HG03139 (cell line): ENCODE data around the gene SLC39A12.

Experiments
- ATAC-seq: cut with Tn5 transposase; IDR thresholded peaks from one replicate; pipeline ENCODE4 v1.9.1; 2021; ENCODE audit not compliant: unreplicated experiment

SLC39A12 gene

GRCh38 chr10:18043148-18044006 is 91.7 kb downstream of the SLC39A12 start:
- ATAC-seq: no peak

- ATAC-seq: no peak
These were observed 93.4 kb downstream of the SLC39A12 start for GRCh38 chr10:18044976-18045720.

- ATAC-seq: no peak
These were observed 104.9 kb downstream of the SLC39A12 start for GRCh38 chr10:18056583-18056982.

- ATAC-seq: no peak
These were observed 108.3 kb downstream of the SLC39A12 start for GRCh38 chr10:18059826-18060559.

GRCh38 chr10:18066947-18067346 is 115.2 kb downstream of the SLC39A12 start:
- ATAC-seq: no peak

GRCh38 chr10:18068401-18068800 is 116.7 kb downstream of the SLC39A12 start:
- no peak for ATAC-seq

- no peak for ATAC-seq
These were observed 119.9 kb downstream of the SLC39A12 start for GRCh38 chr10:18071591-18071990.

- ATAC-seq: no peak
These were observed 121.6 kb downstream of the SLC39A12 start for GRCh38 chr10:18073314-18073713.

- no peak for ATAC-seq
These were observed 124.2 kb downstream of the SLC39A12 start for GRCh38 chr10:18075881-18076280.

- ATAC-seq: no peak
These were observed 128.1 kb downstream of the SLC39A12 start for GRCh38 chr10:18079665-18080295.

GRCh38 chr10:18082381-18082780 is 130.7 kb downstream of the SLC39A12 start:
- ATAC-seq: no peak

GRCh38 chr10:18085855-18086254 is 134.1 kb downstream of the SLC39A12 start:
- no peak for ATAC-seq

- no peak for ATAC-seq
These were observed 135.0 kb downstream of the SLC39A12 start for GRCh38 chr10:18086746-18087145.

- no peak for ATAC-seq
These were observed 135.6 kb downstream of the SLC39A12 start for GRCh38 chr10:18087355-18087754.
